IPS DF 4.7 (cell line): ENCODE results near the gene RBM20.
A peak's percentile ranks its signal among the peaks of the same experiment; 100 is the strongest.
"Not testable (repeated sequence)": the region's sequence is repeated elsewhere in the genome, so short reads cannot be mapped to it uniquely, and the experiment has no call there.

Source experiments
- DNase-seq: peaks from one replicate; pipeline ENCODE4 v3.0.0-alpha.2; 2013; ENCODE audit warnings: low spot score; ENCODE audit errors: extremely low read depth

RBM20 gene

GRCh38 chr10:110625356-110625894, 18.7 kb upstream of the RBM20 start:
- no peak for DNase-seq

DNA sequence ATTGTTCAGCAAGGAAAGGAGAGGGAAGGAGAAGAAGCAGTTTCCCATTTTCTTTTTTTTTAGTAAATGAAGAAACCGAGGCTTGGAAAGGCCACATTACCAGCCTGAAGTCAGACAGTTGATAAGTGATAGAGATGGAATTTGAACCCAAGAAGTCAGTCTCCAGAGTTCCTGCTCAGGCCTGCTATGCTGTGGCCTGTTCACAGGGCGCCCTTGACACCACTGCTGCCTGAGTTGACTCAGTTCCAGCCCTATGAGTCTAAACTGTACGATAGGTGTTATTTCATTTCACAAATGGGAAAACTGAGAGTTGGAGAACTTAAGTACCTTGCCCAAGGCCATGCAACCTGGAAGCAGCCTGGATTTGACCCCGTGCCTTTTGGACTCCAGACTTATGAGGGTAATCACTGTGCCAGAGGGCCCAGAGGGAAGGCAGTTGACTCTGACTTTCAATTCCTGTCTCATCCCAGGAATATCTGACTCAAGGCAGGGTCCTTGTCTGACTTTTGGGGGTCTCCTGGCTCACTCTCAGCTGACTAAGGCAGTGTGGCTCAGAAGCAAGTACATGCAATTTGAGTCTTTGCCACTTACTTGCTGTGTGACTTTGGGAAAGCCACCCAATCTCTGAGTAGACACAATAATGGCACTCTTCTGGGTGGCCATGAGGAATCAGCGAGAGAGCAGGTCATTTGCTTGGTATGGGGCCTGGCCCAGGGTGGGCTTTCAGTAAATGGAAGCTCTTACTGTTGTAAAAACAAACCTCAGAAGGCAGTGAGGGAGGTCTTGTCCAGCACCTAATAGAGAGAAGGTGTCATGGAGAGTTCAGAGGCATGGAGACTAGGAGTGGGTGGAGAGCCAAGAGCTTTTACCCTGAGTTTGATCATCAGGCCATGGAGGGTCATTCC, 17.9 kb upstream of the RBM20 start:
- no peak for DNase-seq

DNA sequence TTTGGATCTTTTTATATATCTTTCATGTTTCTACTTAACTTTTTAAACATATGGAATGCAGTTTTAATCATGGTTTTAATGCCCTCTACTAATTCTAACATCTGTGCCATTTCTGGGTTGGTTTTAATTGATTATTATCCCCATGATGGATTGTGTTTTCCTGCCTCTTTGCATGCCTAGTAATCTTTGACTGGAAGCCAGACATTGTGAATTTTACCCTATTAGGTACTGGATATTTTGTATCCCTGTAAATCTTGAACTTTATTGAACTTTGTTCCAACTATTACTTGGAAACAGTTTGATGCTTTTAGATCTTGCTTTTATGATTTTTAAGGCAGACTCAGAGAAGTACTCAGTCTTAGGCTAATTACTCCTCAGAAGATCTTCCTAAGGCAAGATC, 16.0 kb upstream of the RBM20 start:
- no peak for DNase-seq

- no peak for DNase-seq
These were observed 14.4 kb upstream of the RBM20 start for GRCh38 chr10:110629680-110630191.

DNA sequence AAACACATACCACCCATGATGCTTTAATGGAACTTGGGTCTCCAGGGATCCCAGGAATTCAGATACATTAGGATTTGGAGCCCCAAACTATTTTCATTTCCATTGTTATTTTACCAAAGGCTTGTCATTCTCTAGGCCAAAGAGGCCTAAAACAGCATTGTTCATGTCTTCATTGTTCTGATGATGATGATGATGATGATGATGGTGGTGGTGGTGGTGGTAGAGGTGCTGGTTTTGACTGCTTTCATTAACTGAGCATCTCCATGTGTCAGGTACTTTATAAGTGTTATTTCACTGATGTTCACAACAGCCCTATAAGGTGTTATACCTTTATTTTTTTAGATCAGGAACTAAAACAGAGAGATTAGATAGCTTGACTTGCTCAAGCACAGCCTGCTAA, 12.2 kb upstream of the RBM20 start:
- no peak for DNase-seq

DNA sequence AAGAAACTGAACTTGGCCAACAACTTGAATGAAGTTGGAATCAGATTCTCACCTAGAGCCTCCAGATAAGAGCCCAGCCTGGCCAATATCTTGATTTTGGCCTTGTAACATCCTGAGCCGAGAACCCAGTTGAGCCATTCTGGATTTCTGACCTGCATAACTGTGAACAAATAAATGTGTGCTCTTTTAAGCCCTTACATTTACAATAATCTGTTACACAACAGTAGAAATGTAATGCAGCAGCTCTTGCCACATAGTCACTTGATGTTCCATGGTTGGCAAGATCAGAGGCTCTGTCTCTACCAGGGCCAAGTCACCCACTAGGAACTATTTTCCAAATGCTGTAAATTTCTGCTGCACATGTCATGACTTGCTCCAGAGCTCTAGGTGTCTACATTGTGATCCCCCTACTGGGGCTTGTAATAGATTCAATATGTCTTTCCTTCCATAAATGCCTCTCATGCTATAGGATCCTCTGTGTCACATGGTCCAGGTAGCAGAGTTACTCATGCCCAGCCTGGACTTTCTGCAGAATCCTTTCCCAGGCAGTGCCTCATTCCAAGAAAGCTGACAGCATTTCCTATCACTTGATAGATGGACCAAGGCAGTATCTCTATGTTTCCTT, 11.4 kb upstream of the RBM20 start:
- DNase-seq = no peak

- DNase-seq = no peak
These were observed 9.5 kb upstream of the RBM20 start for GRCh38 chr10:110634527-110635209.

DNA sequence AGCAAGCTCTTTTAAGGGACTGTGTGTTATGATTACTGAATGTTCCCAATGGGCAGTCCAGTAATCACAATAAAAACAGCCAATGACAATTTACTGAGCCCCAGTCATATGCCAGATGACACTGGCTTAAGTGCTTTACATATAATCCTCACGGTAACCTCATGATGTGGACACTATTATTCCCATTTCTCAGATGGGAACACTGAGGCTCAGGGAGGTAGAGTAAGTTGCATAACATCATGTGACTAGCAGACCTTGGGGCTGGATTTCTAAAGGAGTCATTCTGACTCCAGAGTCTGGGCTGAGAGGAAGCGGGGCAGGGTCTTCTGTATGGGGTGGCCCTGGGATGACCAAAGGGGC, 7.6 kb upstream of the RBM20 start:
- DNase-seq = no peak

GRCh38 chr10:110636932-110637557, 7.1 kb upstream of the RBM20 start:
- DNase-seq = no peak

DNA sequence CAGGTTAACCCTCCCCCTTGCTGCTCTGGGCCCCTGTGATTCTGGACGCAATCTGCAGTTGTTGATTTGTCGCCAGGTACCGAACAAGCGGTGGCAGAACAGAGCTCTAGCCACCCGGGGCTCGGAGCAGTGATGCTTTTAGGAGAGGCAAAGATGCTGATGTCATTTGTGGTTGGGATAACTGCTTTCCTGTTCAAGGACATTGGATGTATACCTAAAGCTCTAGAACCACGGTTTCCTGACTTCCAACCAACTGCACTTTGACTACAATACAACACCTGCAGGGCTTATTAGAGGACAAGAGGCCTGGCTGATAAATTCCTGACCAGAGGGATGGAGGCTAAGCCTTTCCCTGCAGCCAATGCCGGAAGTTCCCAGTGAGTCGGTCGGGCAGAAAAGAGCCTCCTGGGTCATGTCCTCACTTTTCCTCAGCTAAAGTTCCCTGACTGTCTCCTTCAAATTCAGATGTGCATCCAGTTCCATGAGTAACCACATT, 6.5 kb upstream of the RBM20 start:
- DNase-seq = no peak

DNA sequence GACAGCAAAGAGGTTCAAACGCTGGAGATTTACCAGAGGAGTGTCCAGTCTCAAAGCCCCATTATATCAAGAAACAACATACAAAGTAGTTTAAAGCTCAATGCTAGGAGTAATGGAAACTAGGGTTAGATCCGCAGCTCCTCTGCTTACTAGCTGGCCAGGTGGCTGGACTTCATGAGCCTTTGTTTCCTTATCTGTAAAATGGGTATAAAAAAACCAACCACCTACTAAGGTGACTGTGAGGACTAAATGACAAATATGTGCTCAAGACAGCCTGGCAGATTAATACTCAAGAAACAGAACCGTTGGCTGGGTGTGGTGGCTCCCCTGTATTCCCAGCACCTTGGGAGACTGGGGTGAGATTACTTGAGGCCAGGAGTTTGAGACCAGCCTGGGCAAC, 5.8 kb upstream of the RBM20 start:
- no peak for DNase-seq

DNA sequence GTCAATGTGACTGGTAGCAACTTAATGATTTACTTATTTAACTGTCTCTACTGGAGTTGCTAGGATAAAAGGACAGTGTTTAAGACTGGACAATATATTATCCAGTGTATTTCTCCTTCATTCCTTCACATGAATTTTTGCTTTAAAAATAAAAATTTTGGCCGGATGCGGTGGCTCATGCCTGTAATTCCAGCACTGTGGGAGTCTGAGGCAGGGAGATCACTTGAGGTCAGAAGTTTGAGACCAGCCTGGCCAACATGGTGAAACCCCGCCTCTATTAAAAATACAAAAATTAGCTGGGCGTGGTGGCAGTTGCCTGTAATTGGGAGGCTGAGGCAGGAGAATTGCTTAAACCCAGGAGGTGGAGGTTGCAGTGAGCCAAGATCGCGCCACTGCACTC, 5.1 kb upstream of the RBM20 start:
- not testable (repeated sequence) for DNase-seq

- DNase-seq = not testable (repeated sequence)
These were observed 4.3 kb upstream of the RBM20 start for GRCh38 chr10:110639858-110640257.

DNA sequence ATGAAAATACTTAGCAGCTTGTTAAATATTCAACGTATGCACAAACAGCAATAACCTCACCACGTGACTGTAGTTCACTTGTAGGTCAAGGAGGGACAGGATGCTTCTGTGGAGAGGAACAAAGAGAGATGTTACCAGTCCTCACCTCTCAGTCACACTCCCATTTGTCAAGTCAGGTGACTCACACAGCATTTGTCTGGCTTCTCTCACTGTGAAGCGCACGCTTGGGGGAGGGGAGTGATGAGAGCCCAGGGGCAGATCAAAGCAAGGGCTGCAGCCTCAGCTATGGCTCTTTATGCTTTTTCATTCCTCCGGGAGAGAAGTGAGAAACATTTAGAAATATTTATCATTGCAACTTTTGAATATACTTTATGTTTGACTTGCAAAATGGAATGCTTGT, 2.9 kb upstream of the RBM20 start:
- peak; percentile 83 for DNase-seq

GRCh38 chr10:110642204-110643034, 1.7 kb upstream of the RBM20 start:
- no peak for DNase-seq

DNA sequence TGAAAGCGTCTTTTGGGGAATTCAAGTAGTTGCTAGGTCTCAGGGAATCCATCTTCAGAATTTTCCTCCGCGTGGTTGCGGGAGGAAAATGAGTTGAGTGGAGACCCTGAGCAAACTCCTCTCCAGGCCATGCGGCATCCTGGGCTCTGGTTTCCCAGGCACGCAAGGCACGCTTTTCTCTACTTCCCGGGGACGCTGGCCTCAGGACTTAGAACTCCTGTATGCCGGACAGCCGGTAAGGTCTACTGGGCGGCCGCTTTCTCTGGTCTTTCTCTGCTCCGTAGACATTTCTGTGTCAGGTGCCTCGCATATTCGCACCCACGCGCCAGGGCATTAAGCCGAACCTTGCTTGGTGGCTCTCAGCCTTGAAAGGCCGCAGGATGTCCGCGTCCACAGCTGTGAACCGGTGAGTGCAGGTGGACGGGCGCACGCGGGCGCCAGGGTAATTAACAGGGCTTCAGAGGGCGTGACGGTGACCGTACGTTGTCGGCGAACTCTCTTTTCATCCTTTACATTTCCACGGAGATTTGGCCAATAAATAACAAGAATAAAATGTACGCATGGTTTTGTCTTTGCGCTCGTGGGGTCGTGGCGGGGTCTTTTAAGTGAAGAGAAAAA, 992 bp upstream of the RBM20 start:
- no peak for DNase-seq

- no peak for DNase-seq
These were observed 694 bp downstream of the RBM20 start for GRCh38 chr10:110644598-110645462.

- no peak for DNase-seq
These were observed 2.4 kb downstream of the RBM20 start for GRCh38 chr10:110646417-110647135.

DNA sequence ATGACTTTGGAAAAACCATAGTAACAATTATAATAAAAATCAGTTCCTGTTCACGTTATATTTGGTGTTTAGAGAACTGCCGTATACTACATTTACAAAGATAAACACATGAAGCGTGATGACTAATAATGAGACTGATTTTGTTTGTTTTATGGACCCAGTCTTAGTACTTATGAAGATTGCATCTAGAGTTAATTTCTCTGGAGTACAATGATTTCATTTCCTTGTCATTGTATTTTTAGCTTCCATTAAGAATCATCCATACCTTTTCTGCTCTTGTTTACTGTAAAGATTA, 2.9 kb downstream of the RBM20 start:
- no peak for DNase-seq
